GM12878 (cell line): Measurements from ENCODE around the gene CD55. TPM values are rescaled to one million over a fixed set of nuclear protein-coding genes. Genes with fewer than 3 reads are reported as not detected.
"Not testable (repeated sequence)": the region's sequence is repeated elsewhere in the genome, so short reads cannot be mapped to it uniquely, and the experiment has no call there.

Experiments
- ATAC-seq: fragments of 200-7000 bp; cut with Tn5 transposase; 3 replicates; pipeline ENCODE4 v1.9.1; 2020; ENCODE audit warnings: mild to moderate bottlenecking, moderate library complexity
- BruUV-seq: library from RNA; stranded (reverse); fragments of 400-500 nt; replicated peaks from 2 replicates; lab custom pipeline; 2021; lab: Mats Ljungman, UMichigan
- CTCF ChIA-PET: fragments of 300-600 bp; sonication (Branson Sonifier 250); formaldehyde crosslinking; extraction: SDS; loops from one replicate; lab custom pipeline; 2021; ENCODE audit warnings: inconsistent platforms; lab: Yijun Ruan, JAX
- POLR2A ChIA-PET: fragments of 350-600 bp; formaldehyde crosslinking; extraction: SDS; loops from one replicate; lab custom pipeline; 2021; ENCODE audit warnings: inconsistent platforms; lab: Charles Lee
- RAD21 ChIA-PET: fragments of 300-600 bp; sonication (Branson Sonifier 250); formaldehyde crosslinking; loops from one replicate; lab custom pipeline; 2023; ENCODE audit warnings: antibody characterized with exemption; ENCODE audit not compliant: unreplicated experiment; lab: Charles Lee
- SMC1A ChIA-PET: fragments of 300-600 bp; sonication (Branson Sonifier 250); formaldehyde crosslinking; loops from one replicate; lab custom pipeline; 2023; ENCODE audit not compliant: unreplicated experiment, uncharacterized antibody; lab: Charles Lee
- DNase-seq: peaks from one replicate; pipeline ENCODE4 v3.0.0-alpha.2; 2011; ENCODE audit warnings: low read depth, low spot score
- FAIRE-seq: peaks from 3 replicates; lab custom pipeline; 2011; peaks lifted over from hg19 to GRCh38; lab: Jason Lieb, UNC
- H2AFZ ChIP-seq: 2 replicates; pipeline ENCODE4 v1.6.0; 2011; ENCODE audit warnings: low read depth, low read length, control low read depth; ENCODE audit not compliant: control insufficient read depth
- H3K27ac ChIP-seq: 2 replicates; pipeline ENCODE4 v1.5.1; 2011; ENCODE audit warnings: control low read depth; ENCODE audit not compliant: control insufficient read depth, insufficient read depth
- H3K27me3 ChIP-seq, 2 experiments: replicated peaks in 1 of 2; 2 replicates each; pipeline versions ENCODE4 v1.6.0 to v1.6.1; 2011; ENCODE audit warnings: low read length in 1 of 2; ENCODE audit not compliant: control insufficient read depth in 2 of 2, insufficient read depth in 2 of 2
- H3K36me3 ChIP-seq, 2 experiments: 2 replicates each; pipeline ENCODE4 v1.5.1; 2011; ENCODE audit warnings: low read length in 1 of 2; ENCODE audit not compliant: control insufficient read depth in 2 of 2, insufficient read depth in 2 of 2
- H3K4me1 ChIP-seq: 2 replicates; pipeline ENCODE4 v1.6.1; 2011; ENCODE audit warnings: mild to moderate bottlenecking, low read length, moderate library complexity, mixed read lengths; ENCODE audit not compliant: control insufficient read depth, insufficient read depth
- H3K4me2 ChIP-seq: 2 replicates; pipeline ENCODE4 v1.6.0; 2011; ENCODE audit warnings: control low read depth; ENCODE audit not compliant: control insufficient read depth, insufficient read depth
- H3K4me3 ChIP-seq: fragments of 200-600 bp; sonication (generic); 2 replicates; pipeline ENCODE4 v1.5.1; 2016
- H3K79me2 ChIP-seq: 2 replicates; pipeline ENCODE4 v1.6.0; 2011; ENCODE audit warnings: low read length; ENCODE audit not compliant: control insufficient read depth, insufficient read depth
- H3K9ac ChIP-seq: 2 replicates; pipeline ENCODE4 v1.8.0; 2011; ENCODE audit warnings: low read length, control low read depth, mixed read lengths; ENCODE audit not compliant: control insufficient read depth, insufficient read depth
- H3K9me3 ChIP-seq: replicated peaks from 3 replicates; pipeline ENCODE4 v1.5.1; 2011; ENCODE audit warnings: mild to moderate bottlenecking, low read length; ENCODE audit not compliant: control insufficient read depth, insufficient read depth
- H4K20me1 ChIP-seq: 2 replicates; pipeline ENCODE4 v1.6.0; 2011; ENCODE audit not compliant: control insufficient read depth, insufficient read depth
- CBX3 ChIP-seq: fragments of 200-600 bp; sonication (generic); IDR thresholded peaks from 2 replicates; pipeline ENCODE4 v1.6.1; 2016; ENCODE audit warnings: low read depth, borderline replicate concordance
- HDAC2 ChIP-seq: fragments of 200-600 bp; sonication (generic); IDR thresholded peaks from 2 replicates; pipeline ENCODE4 v1.6.1; 2017
- MXI1 ChIP-seq: fragments of 150-350 bp; IDR thresholded peaks from 2 replicates; pipeline ENCODE4 v1.6.1; 2011; ENCODE audit warnings: low read depth, mild to moderate bottlenecking, inconsistent platforms, low read length, improper control_type of control experiment
- RCOR1 ChIP-seq: conservative IDR thresholded peaks from 2 replicates; pipeline ENCODE4 v1.6.1; 2012; ENCODE audit warnings: low read depth, low read length, improper control_type of control experiment
- SPI1 ChIP-seq: IDR thresholded peaks from 2 replicates; pipeline ENCODE4 v1.6.1; 2011; ENCODE audit warnings: low read depth, mild to moderate bottlenecking, low read length, moderate library complexity, borderline replicate concordance; ENCODE audit not compliant: insufficient read depth
- WGBS: methylation state at CpG from one replicate; pipeline ENCODE4 v1.1.6; 2016; ENCODE audit warnings: low lambda C conversion rate; ENCODE audit not compliant: insufficient replicate concordance, insufficient coverage; ENCODE audit errors: missing lambda C conversion rate; 5-methylcytosine and 5-hydroxymethylcytosine counted together
- in situ Hi-C: fragments of 300-500 bp; cut with MboI; formaldehyde crosslinking; loops from 9 replicates; pipeline ENCODE4 v1.14.3; 2018; ENCODE audit warnings: mixed read lengths
- intact Hi-C: fragments of 100-400 bp; cut with micrococcal nuclease; formaldehyde crosslinking; loops from one replicate; pipeline ENCODE4 v1.14.2; 2022; ENCODE audit not compliant: unreplicated experiment
- polyA plus RNA-seq, 11 experiments: library from polyadenylated mRNA; depleted of rRNA in 4 of 11; unstranded in 6 of 11; stranded (reverse) in 5 of 11; fragments of >200 nt; fragmentation: Nextera tagmentation in 4 of 11; fragmentation: Illumina TruSeq in 1 of 11; extraction: Ambion mirVana in 4 of 11; extraction: Trizol in 1 of 11; gene quantifications; 1 replicate in 1 of 11; 2 replicates in 10 of 11; pipeline versions ENCODE4 v1.2.1 to v1.2.3, GENCODE V29; 2011 to 2016; ENCODE audit warnings: inconsistent platforms in 2 of 11, missing spikeins in 2 of 11, low read depth in 1 of 11
- total RNA-seq, 4 experiments: library from RNA; depleted of rRNA in 3 of 4; stranded (reverse); fragments of >200 nt in 3 of 4; fragmentation: Illumina TruSeq in 1 of 4; extraction: Trizol in 1 of 4; gene quantifications; 2 replicates each; pipeline versions ENCODE4 v1.2.1 to v1.2.3, GENCODE V29; 2013 to 2021
- TF ChIP-seq, protein P1 (sequence below): fragments of 450-650 bp; formaldehyde crosslinking; IDR thresholded peaks from 2 replicates; pipeline ENCODE4 v1.5.0; 2022; ENCODE audit warnings: mild to moderate bottlenecking, missing genetic modification characterization

CD55 gene
- total and polyA plus RNA-seq, 10 of the 15 experiments (the other 5 are each of a cell fraction or from before 2014, with no cell fraction given), result 5.2 to 46.5 (median 15.1) TPM

DNA sequence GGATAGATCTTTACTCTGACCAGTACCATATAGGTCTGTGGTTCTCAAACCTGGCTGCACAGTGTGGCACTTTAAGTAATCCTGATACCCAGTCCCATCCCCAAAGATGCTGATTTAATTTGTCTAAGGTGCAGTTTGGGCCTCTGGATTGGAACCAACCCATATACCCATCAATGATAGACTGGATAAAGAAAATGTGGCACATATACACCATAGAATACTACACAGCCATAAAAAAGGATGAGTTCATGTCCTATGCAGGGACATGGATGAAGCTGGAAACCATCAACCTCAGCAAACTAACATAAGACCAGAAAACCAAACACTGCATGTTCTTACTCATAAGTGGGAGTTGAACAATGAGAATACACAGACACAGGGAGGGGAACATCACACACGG lies 1.4 kb upstream of the CD55 start:
- in situ Hi-C loops, result not testable (repeated sequence)
- POLR2A ChIA-PET, result interaction anchor here (1.2 to 5.3 kb wide), 2 partner anchors 14 to 26 kb away, joined by 3 to 74 read pairs; no protein-coding TSS in a partner anchor

DNA sequence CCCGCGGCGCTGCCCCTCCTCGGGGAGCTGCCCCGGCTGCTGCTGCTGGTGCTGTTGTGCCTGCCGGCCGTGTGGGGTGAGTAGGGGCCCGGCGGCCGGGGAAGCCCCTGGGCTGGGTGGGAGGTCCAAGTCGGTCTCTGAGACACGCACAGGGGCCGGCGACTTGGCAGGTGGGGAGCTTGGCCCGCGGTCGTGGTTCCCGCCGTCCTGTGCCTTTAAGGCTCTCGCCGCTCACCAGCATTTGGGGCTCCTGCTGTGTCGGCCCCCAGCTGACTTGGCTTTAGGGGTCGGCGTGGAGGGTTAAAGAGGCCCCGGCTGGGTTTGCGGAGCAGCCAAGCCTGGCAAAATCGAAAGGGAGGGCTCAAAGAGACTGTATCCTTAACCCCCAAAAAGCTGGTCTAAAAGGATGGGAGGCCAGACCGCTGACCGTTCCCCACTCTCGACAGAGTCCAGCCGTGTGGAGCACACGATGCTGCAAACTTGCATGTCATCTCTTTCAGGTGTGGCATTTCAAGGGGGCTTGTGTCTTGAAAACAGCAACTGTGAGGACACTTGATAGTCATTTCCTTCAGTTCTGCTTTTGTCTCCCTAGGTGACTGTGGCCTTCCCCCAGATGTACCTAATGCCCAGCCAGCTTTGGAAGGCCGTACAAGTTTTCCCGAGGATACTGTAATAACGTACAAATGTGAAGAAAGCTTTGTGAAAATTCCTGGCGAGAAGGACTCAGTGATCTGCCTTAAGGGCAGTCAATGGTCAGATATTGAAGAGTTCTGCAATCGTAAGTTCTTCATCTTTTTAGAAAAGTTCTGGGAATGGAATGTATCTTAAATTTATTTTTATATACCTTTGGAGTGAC lies 540 bp downstream of the CD55 start:
- no peak for DNase-seq
- Histone ChIP-seq H3K27ac (peak overlapping the region; percentile 86), H3K4me2 (peak overlapping the region; percentile 62), H3K4me1 (no peaks in the 10 kb centered on the region), H3K4me3 (peak overlapping the region; percentile 85), H3K9me3 (no peaks in the 10 kb centered on the region), H3K9ac (peak overlapping the region; percentile 93), H3K27me3 (no peaks in the 10 kb centered on the region), H4K20me1 (no peaks in the 10 kb centered on the region), H3K36me3 (peaks cover 0 to 4% of the 10 kb centered on the region in 2 experiments; a peak in 1 of 4 replicates), H2AFZ (peak overlapping the region; percentile 50), H3K79me2 (peaks cover 19% of the 10 kb centered on the region)
- no TSS peak for BruUV-seq
- peak; percentile 31 for ATAC-seq
- POLR2A ChIA-PET, result interaction anchor here (0.6 to 5.3 kb wide), 9 partner anchors 12 to 246 kb away, joined by 3 to 74 read pairs (median 4); no protein-coding TSS in a partner anchor
- CTCF ChIA-PET, result interaction anchor here (0.5 to 3.6 kb wide), 19 partner anchors 8 to 460 kb away, joined by 3 to 43 read pairs (median 4); no protein-coding TSS in a partner anchor
- RAD21 ChIA-PET, result interaction anchor here (0.8 to 7.1 kb wide), 22 partner anchors 8 to 501 kb away, joined by 3 to 62 read pairs (median 4); partner anchors contain the start of genes CR1 and PFKFB2
- SMC1A ChIA-PET, result interaction anchor here (0.8 to 8.1 kb wide), 17 partner anchors 11 to 231 kb away, joined by 3 to 144 read pairs (median 4); no protein-coding TSS in a partner anchor
- in situ Hi-C loops (no loop called here), intact Hi-C loops (loop anchor here (1.0 to 10.0 kb wide), 5 partner anchors 15 to 240 kb away; partner anchors contain the start of gene CR1)
- FAIRE-seq, result peak; percentile 93
- WGBS, result 2% methylated on average over 29 of the region's 37 CpGs
- TF ChIP-seq CBX3, result no peak
- TF ChIP-seq HDAC2, result no peak
- TF ChIP-seq SPI1, result peak; percentile 69; the same call in 1 of the 2 replicates
- TF ChIP-seq, protein P1, sequence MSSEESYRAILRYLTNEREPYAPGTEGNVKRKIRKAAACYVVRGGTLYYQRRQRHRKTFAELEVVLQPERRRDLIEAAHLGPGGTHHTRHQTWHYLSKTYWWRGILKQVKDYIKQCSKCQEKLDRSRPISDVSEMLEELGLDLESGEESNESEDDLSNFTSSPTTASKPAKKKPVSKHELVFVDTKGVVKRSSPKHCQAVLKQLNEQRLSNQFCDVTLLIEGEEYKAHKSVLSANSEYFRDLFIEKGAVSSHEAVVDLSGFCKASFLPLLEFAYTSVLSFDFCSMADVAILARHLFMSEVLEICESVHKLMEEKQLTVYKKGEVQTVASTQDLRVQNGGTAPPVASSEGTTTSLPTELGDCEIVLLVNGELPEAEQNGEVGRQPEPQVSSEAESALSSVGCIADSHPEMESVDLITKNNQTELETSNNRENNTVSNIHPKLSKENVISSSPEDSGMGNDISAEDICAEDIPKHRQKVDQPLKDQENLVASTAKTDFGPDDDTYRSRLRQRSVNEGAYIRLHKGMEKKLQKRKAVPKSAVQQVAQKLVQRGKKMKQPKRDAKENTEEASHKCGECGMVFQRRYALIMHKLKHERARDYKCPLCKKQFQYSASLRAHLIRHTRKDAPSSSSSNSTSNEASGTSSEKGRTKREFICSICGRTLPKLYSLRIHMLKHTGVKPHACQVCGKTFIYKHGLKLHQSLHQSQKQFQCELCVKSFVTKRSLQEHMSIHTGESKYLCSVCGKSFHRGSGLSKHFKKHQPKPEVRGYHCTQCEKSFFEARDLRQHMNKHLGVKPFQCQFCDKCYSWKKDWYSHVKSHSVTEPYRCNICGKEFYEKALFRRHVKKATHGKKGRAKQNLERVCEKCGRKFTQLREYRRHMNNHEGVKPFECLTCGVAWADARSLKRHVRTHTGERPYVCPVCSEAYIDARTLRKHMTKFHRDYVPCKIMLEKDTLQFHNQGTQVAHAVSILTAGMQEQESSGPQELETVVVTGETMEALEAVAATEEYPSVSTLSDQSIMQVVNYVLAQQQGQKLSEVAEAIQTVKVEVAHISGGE (CRISPR knock-in tag), result no peak
- TF ChIP-seq RCOR1, result no peak
- no peak for TF ChIP-seq MXI1

More for the DNA sequence above, 1.4 kb upstream of the CD55 start:
- H3K4me2 ChIP-seq, ATAC-seq, FAIRE-seq, H2AFZ ChIP-seq, H3K27ac ChIP-seq, BruUV-seq, H3K27me3 ChIP-seq, DNase-seq, H4K20me1 ChIP-seq, H3K4me1 ChIP-seq, H3K9me3 ChIP-seq, H3K9ac ChIP-seq, H3K4me3 ChIP-seq, H3K36me3 ChIP-seq: not testable (repeated sequence)
- peaks cover 19% of the 10 kb centered on the region for H3K79me2 ChIP-seq
- ChIA-PET CTCF (interaction anchor here (0.6 to 2.9 kb wide), 4 partner anchors 8 to 85 kb away, joined by 3 to 15 read pairs (median 6); no protein-coding TSS in a partner anchor), SMC1A (interaction anchor here (2.0 to 8.1 kb wide), 3 partner anchors 9 to 86 kb away, joined by 14 to 144 read pairs (median 22); no protein-coding TSS in a partner anchor), RAD21 (interaction anchor here (1.6 to 7.1 kb wide), 2 partner anchors 10 to 85 kb away, joined by 3 to 46 read pairs; no protein-coding TSS in a partner anchor)
- intact Hi-C loops, result loop anchor here (5.0 to 10.0 kb wide), 3 partner anchors 37 to 238 kb away; partner anchors contain the start of gene CR1
- no CpG with 5 or more reads among the region's 1 CpG for WGBS
